HG03280 (cell line): Measurements from ENCODE around the gene VWA3A.
"Not testable (repeated sequence)": the region's sequence is repeated elsewhere in the genome, so short reads cannot be mapped to it uniquely, and the experiment has no call there.

Experiments
- ATAC-seq: cut with Tn5 transposase; IDR thresholded peaks from one replicate; pipeline ENCODE4 v1.9.1; 2021; ENCODE audit warnings: mild to moderate bottlenecking, moderate library complexity; ENCODE audit not compliant: unreplicated experiment

Gene VWA3A

GRCh38 chr16:22181843-22182242 is 89.5 kb downstream of the VWA3A start:
- ATAC-seq = no peak

- no peak for ATAC-seq
These were observed 91.0 kb downstream of the VWA3A start for GRCh38 chr16:22183335-22183734.

- ATAC-seq = no peak
These were observed 91.7 kb downstream of the VWA3A start for GRCh38 chr16:22183901-22184614.

- ATAC-seq = no peak
These were observed 92.3 kb downstream of the VWA3A start for GRCh38 chr16:22184615-22184968.

GRCh38 chr16:22186517-22186916 is 94.2 kb downstream of the VWA3A start:
- no peak for ATAC-seq

- no peak for ATAC-seq
These were observed 95.9 kb downstream of the VWA3A start for GRCh38 chr16:22188267-22188594.

GRCh38 chr16:22188595-22189442 is 96.5 kb downstream of the VWA3A start:
- no peak for ATAC-seq

- no peak for ATAC-seq
These were observed 97.2 kb downstream of the VWA3A start for GRCh38 chr16:22189473-22190080.

- peak; percentile 61 for ATAC-seq
These were observed 97.9 kb downstream of the VWA3A start for GRCh38 chr16:22190081-22190775.

GRCh38 chr16:22190776-22191531 is 98.6 kb downstream of the VWA3A start:
- peak; percentile 46 for ATAC-seq

- no peak for ATAC-seq
These were observed 99.4 kb downstream of the VWA3A start for GRCh38 chr16:22191532-22192260.

GRCh38 chr16:22192261-22193062 is 100.1 kb downstream of the VWA3A start:
- ATAC-seq = peak; percentile 11

- ATAC-seq = no peak
These were observed 100.7 kb downstream of the VWA3A start for GRCh38 chr16:22193063-22193411.

GRCh38 chr16:22194707-22195444 is 102.5 kb downstream of the VWA3A start:
- no peak for ATAC-seq

- no peak for ATAC-seq
These were observed 103.0 kb downstream of the VWA3A start for GRCh38 chr16:22195445-22195694.

- ATAC-seq = peak; percentile 23
These were observed 103.6 kb downstream of the VWA3A start for GRCh38 chr16:22195695-22196558.

- ATAC-seq = not testable (repeated sequence)
These were observed 104.3 kb downstream of the VWA3A start for GRCh38 chr16:22196559-22197168.
